PFSK-1 (cell line): Measurements from ENCODE around the gene RASGRF1.

Source experiments
- FOXP2 ChIP-seq: optimal IDR thresholded peaks from 2 replicates; pipeline ENCODE3; 2011; ENCODE audit warnings: borderline replicate concordance, control low read depth, inconsistent platforms; ENCODE audit not compliant: insufficient read depth; ENCODE audit errors: extremely low read length, extremely low read depth
- POLR2AphosphoS5 ChIP-seq: IDR thresholded peaks from 2 replicates; pipeline ENCODE4 v1.6.1; 2012; ENCODE audit warnings: low read depth, mild to moderate bottlenecking, control low read depth, low read length, moderate library complexity
- REST ChIP-seq, 2 experiments: IDR thresholded peaks; 2 replicates each; pipeline versions ENCODE4 v1.6.1 to v1.8.0; 2011 to 2012; ENCODE audit warnings: low read depth in 2 of 2, low read length in 2 of 2, control low read depth in 1 of 2, inconsistent platforms in 1 of 2, mild to moderate bottlenecking in 1 of 2, moderate library complexity in 1 of 2; ENCODE audit not compliant: insufficient read depth in 1 of 2
- SIN3A ChIP-seq: IDR thresholded peaks from 2 replicates; pipeline ENCODE4 v1.6.1; 2012; ENCODE audit warnings: mild to moderate bottlenecking, low read length, moderate library complexity, borderline replicate concordance; ENCODE audit not compliant: insufficient read depth
- TAF1 ChIP-seq: IDR thresholded peaks from 2 replicates; pipeline ENCODE4 v1.6.1; 2012; ENCODE audit warnings: low read length, control low read depth, borderline replicate concordance; ENCODE audit not compliant: insufficient read depth

Gene RASGRF1

GRCh38 chr15:78928616-78929093 lies 161.9 kb downstream of the RASGRF1 start:
- TF ChIP-seq POLR2AphosphoS5 (no peak), FOXP2 (no peak), TAF1 (no peak), SIN3A (no peak), REST (IDR thresholded peaks at IDR 0.05; ENCODE audit: insufficient read depth in 1 of 2, low read depth in 2 of 2, low read length in 2 of 2) (no peak)

GRCh38 chr15:78927077-78927790 lies 163.3 kb downstream of the RASGRF1 start:
- TF ChIP-seq TAF1 (no peak), REST (IDR thresholded peaks at IDR 0.05; ENCODE audit: insufficient read depth in 1 of 2, low read depth in 2 of 2, low read length in 2 of 2) (no peak)

GRCh38 chr15:78925956-78926743 lies 164.4 kb downstream of the RASGRF1 start:
- TF ChIP-seq POLR2AphosphoS5: 0 out of 2 replicates have a peak, but pooled peaks have one; percentile 31
- TF ChIP-seq TAF1: no peak

- no peak for TF ChIP-seq SIN3A
- TF ChIP-seq REST (IDR thresholded peaks at IDR 0.05; ENCODE audit: insufficient read depth in 1 of 2, low read depth in 2 of 2, low read length in 2 of 2): no peak
- no peak for TF ChIP-seq TAF1
- TF ChIP-seq POLR2AphosphoS5: no peak
- no peak for TF ChIP-seq FOXP2
Observed at GRCh38 chr15:78925076-78925624, 165.4 kb downstream of the RASGRF1 start.

DNA sequence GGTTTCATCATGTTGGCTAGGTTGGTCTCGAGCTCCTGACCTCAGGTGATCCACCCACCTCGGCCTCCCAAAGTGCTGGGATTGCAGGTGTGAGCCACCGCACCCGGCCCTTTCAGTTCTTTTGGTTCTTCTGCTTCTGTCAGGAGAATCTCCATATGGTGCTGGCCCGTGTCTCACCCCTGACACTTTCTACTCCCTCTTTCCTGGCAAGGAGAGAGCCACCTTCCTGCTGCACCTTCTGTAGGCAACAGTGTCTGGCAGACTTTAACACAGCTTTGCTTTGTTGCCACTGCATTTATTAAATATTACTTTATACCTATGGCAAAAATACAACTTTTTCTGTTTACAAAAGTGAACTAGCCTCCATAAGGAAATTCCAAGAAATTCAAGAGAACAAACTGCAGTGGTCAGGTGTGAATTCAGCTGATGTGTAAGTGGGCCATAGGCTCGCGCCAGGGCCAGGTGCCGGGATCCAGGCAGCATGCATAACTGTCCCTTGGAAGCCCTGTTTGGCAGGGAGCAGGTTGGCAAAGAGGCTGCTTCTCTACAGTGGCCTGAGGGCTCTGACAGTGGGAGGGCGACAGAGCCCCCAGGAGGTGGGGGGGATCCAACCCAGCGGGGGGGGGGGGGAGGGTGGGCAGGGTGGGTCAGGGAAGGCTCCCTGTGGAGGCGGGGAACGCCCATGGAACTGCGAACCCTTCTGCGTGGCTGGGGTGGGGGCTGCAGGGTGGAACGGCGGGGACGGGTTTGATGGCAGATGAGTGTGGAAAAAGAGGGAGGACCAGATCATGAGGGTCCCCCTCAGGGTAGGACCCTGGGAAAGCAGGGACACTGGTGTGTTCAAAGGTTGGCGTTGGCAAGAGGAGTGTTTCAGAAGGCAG lies 166.9 kb downstream of the RASGRF1 start:
- TF ChIP-seq POLR2AphosphoS5 (no peak), FOXP2 (no peak), TAF1 (no peak), REST (IDR thresholded peaks at IDR 0.05; ENCODE audit: insufficient read depth in 1 of 2, low read depth in 2 of 2, low read length in 2 of 2) (no peak), SIN3A (no peak)
